ENCODE results near the gene IL1RAP. TPM values are rescaled to one million over a fixed set of nuclear protein-coding genes. Genes with fewer than 3 reads are reported as not detected.

The IL1RAP gene
- total and polyA plus RNA-seq, 9 of the 15 experiments (the other 6 are each of a cell fraction or from before 2014, with no cell fraction given) = 0.23 to 1.8 (median 0.88) TPM

GRCh38 chr3:190531406-190531805 lies 17.5 kb downstream of the IL1RAP start (continued):
- TF ChIP-seq, protein P1, sequence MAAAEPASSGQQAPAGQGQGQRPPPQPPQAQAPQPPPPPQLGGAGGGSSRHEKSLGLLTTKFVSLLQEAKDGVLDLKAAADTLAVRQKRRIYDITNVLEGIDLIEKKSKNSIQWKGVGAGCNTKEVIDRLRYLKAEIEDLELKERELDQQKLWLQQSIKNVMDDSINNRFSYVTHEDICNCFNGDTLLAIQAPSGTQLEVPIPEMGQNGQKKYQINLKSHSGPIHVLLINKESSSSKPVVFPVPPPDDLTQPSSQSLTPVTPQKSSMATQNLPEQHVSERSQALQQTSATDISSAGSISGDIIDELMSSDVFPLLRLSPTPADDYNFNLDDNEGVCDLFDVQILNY (CRISPR knock-in tag; IDR thresholded peaks at IDR 0.05) = no peak
- TF ChIP-seq KLF13 (tag; IDR thresholded peaks at IDR 0.05; ENCODE audit: borderline replicate concordance, low read depth) = no peak
- TF ChIP-seq ZBTB9 (CRISPR knock-in tag; IDR thresholded peaks at IDR 0.05) = no peak
- no peak for TF ChIP-seq NR2C2 (CRISPR knock-in tag; IDR thresholded peaks at IDR 0.05)
- TF ChIP-seq NR2C2 (tag; IDR thresholded peaks at IDR 0.05) = no peak
- TF ChIP-seq SREBF1 (IDR thresholded peaks at IDR 0.05; ENCODE audit: borderline replicate concordance, low read depth, low read length) = no peak
- no peak for TF ChIP-seq ETV6 (IDR thresholded peaks at IDR 0.05; ENCODE audit: borderline replicate concordance in 1 of 2, low read depth in 2 of 2, low read length in 1 of 2)
- TF ChIP-seq ETV6 (CRISPR knock-in tag; IDR thresholded peaks at IDR 0.05; ENCODE audit: borderline replicate concordance) = no peak

DNA sequence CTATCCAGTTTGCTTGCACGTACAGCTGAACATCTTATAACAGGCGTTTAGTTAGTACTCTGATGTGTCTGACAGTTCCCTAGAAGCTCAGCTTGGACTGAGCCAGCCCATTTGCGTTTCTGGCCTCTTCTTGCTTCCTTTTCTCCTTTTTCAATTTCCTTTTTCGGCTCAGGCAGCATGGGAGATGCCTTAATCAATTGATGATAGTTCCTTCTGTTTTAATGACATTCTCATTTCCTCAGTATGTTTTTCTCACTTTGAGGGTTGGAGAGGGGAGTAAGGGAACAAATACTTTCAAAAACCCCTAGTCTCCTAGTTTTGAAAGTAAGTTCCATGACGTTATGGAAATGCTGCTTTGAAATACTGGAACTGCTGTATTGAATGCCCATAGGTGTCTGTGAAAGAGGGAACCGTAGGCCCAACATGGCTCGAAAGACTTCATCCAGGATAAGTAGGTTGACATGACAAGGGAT lies 18.9 kb downstream of the IL1RAP start:
- Histone ChIP-seq H3K27ac (ENCODE audit: extremely low read depth, low read depth, low read length) (no peak overlapping the region), H3K79me2 (ENCODE audit: control insufficient read depth, insufficient read depth, low read length) (no peaks in the 10 kb centered on the region), H3K36me3 (ENCODE audit: control insufficient read depth, insufficient read depth, low read length) (no peaks in the 10 kb centered on the region), H3K9me1 (ENCODE audit: control insufficient read depth, insufficient read depth, low read length) (no peaks in the 10 kb centered on the region), H3K4me1 (replicated peaks in 1 of 2; ENCODE audit: control insufficient read depth in 2 of 2, insufficient read depth in 2 of 2, low read length in 2 of 2) (no peaks in the 10 kb centered on the region), H3K9me3 (replicated peaks; ENCODE audit: control insufficient read depth, insufficient read depth, low read depth, low read length) (no peaks in the 10 kb centered on the region), H4K20me1 (replicated peaks; ENCODE audit: control insufficient read depth, insufficient read depth, low read length) (no peaks in the 10 kb centered on the region), H3K9ac (ENCODE audit: insufficient read depth in 1 of 2, low read depth in 2 of 2, low read length in 2 of 2) (no peak overlapping the region), H2AFZ (ENCODE audit: low read depth, low read length) (no peak overlapping the region), H3K4me3 (no peak overlapping the region), H3K27me3 (ENCODE audit: control insufficient read depth in 2 of 2, insufficient read depth in 2 of 2, low read length in 2 of 2) (no peaks in the 10 kb centered on the region), H3K4me2 (ENCODE audit: insufficient read depth, low read length) (no peak overlapping the region)
- no peak for FAIRE-seq
- ATAC-seq = no peak
- ChIA-PET CTCF (ENCODE audit: low intra/inter-chr PET ratio) (no interaction called here), POLR2A (no interaction called here)
- intact Hi-C loops (cut with micrococcal nuclease) = no loop called here
- BruUV-seq (replicated peaks) = no TSS peak
- in situ Hi-C loops (cut with MboI) = no loop called here
- DNase-seq (ENCODE audit: extremely low read depth in 1 of 4, low spot score in 3 of 4) = no peak
- whole genome bisulfite sequencing (ENCODE audit: insufficient coverage, low coverage, missing lambda C conversion rate) = 3% methylated on average over 7 of the region's 7 CpGs
- TF ChIP-seq E4F1 (CRISPR knock-in tag; IDR thresholded peaks at IDR 0.05; ENCODE audit: borderline replicate concordance) (no peak), SIN3A (IDR thresholded peaks at IDR 0.05; ENCODE audit: borderline replicate concordance in 2 of 2, control insufficient read depth in 1 of 2, low read depth in 2 of 2, low read length in 2 of 2) (no peak), POLR3A (IDR thresholded peaks at IDR 0.05; ENCODE audit: borderline replicate concordance, extremely low read depth, insufficient read depth, insufficient read length) (no peak)
- TF ChIP-seq, protein P2, sequence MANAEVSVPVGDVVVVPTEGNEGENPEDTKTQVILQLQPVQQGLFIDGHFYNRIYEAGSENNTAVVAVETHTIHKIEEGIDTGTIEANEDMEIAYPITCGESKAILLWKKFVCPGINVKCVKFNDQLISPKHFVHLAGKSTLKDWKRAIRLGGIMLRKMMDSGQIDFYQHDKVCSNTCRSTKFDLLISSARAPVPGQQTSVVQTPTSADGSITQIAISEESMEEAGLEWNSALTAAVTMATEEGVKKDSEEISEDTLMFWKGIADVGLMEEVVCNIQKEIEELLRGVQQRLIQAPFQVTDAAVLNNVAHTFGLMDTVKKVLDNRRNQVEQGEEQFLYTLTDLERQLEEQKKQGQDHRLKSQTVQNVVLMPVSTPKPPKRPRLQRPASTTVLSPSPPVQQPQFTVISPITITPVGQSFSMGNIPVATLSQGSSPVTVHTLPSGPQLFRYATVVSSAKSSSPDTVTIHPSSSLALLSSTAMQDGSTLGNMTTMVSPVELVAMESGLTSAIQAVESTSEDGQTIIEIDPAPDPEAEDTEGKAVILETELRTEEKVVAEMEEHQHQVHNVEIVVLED (CRISPR knock-in tag; IDR thresholded peaks at IDR 0.05) = no peak
